K562 (cell line): Measurements from ENCODE around the gene BCHE. TPM values are rescaled to one million over a fixed set of nuclear protein-coding genes. Genes with fewer than 3 reads are reported as not detected.

Experiments used
- ATAC-seq: fragments of 200-7000 bp; cut with Tn5 transposase; 3 replicates; pipeline ENCODE4 v1.9.1; 2020; ENCODE audit warnings: moderate library complexity
- BruUV-seq: library from RNA; stranded (reverse); fragments of 400-500 nt; replicated peaks from 2 replicates; lab custom pipeline; 2021; lab: Mats Ljungman, UMichigan
- CTCF ChIA-PET: fragments of 300-600 bp; formaldehyde crosslinking; extraction: SDS; loops from one replicate; lab custom pipeline; 2021; ENCODE audit warnings: low intra/inter-chr PET ratio; lab: Yijun Ruan, JAX
- POLR2A ChIA-PET: fragments of 300-600, 350-650 bp; sonication (Branson Sonifier 250); formaldehyde crosslinking; extraction: SDS; loops from one replicate; lab custom pipeline; 2021; ENCODE audit warnings: antibody characterized with exemption, inconsistent platforms; lab: Yijun Ruan, JAX
- DNase-seq, 4 experiments: peaks; one replicate each; pipeline versions ENCODE4 v3.0.0 to v3.0.0-alpha.2; 2011 to 2018; ENCODE audit warnings: low spot score in 3 of 4, mixed read lengths in 3 of 4; ENCODE audit errors: extremely low read depth in 1 of 4
- FAIRE-seq: peaks from 2 replicates; lab custom pipeline; 2011; peaks lifted over from hg19 to GRCh38; lab: Jason Lieb, UNC
- H2AFZ ChIP-seq: 2 replicates; pipeline ENCODE4 v1.6.0; 2011; ENCODE audit warnings: low read depth, low read length, control low read depth, inconsistent platforms
- H3K27ac ChIP-seq: fragments of 200-600 bp; 3 replicates; pipeline ENCODE4 v1.8.0; 2011; ENCODE audit warnings: low read depth, mild to moderate bottlenecking, control low read depth, inconsistent platforms, low read length, moderate library complexity, mixed read lengths; ENCODE audit errors: extremely low read depth
- H3K27me3 ChIP-seq, 2 experiments: fragments of 300-600 bp in 1 of 2; 2 replicates in 1 of 2; 3 replicates in 1 of 2; pipeline versions ENCODE4 v1.6.0 to v1.8.0; 2011; ENCODE audit warnings: inconsistent platforms in 2 of 2, low read length in 2 of 2, mild to moderate bottlenecking in 1 of 2, mixed read lengths in 1 of 2, moderate library complexity in 1 of 2; ENCODE audit not compliant: control insufficient read depth in 2 of 2, insufficient read depth in 2 of 2
- H3K36me3 ChIP-seq: fragments of 300-600 bp; 3 replicates; pipeline ENCODE4 v1.8.0; 2011; ENCODE audit warnings: mild to moderate bottlenecking, low read length, inconsistent platforms; ENCODE audit not compliant: control insufficient read depth, insufficient read depth
- H3K4me1 ChIP-seq, 2 experiments: fragments of 200-600 bp in 1 of 2; replicated peaks in 1 of 2; 2 replicates in 1 of 2; 3 replicates in 1 of 2; pipeline versions ENCODE4 v1.5.1 to v1.8.0; 2011; ENCODE audit warnings: inconsistent platforms in 2 of 2, low read length in 2 of 2, mild to moderate bottlenecking in 1 of 2, mixed read lengths in 1 of 2, moderate library complexity in 1 of 2; ENCODE audit not compliant: control insufficient read depth in 2 of 2, insufficient read depth in 2 of 2
- H3K4me2 ChIP-seq: 2 replicates; pipeline ENCODE4 v1.6.1; 2011; ENCODE audit warnings: low read length, control low read depth, inconsistent platforms, mixed read lengths; ENCODE audit not compliant: insufficient read depth
- H3K4me3 ChIP-seq: fragments of 200-600 bp; sonication (generic), shearing (Covaris generic); 2 replicates; pipeline ENCODE4 v1.5.1; 2016; ENCODE audit warnings: control low read depth, inconsistent platforms
- H3K79me2 ChIP-seq: fragments of 200-600 bp; 3 replicates; pipeline ENCODE4 v1.8.0; 2011; ENCODE audit warnings: low read length, inconsistent platforms; ENCODE audit not compliant: control insufficient read depth, insufficient read depth
- H3K9ac ChIP-seq, 2 experiments: 2 replicates each; pipeline versions ENCODE4 v1.6.0 to v1.6.1; 2011; ENCODE audit warnings: low read depth in 2 of 2, low read length in 2 of 2, control low read depth in 1 of 2, inconsistent platforms in 1 of 2, mild to moderate bottlenecking in 1 of 2, mixed read lengths in 1 of 2; ENCODE audit not compliant: insufficient read depth in 1 of 2
- H3K9me1 ChIP-seq: one replicate; pipeline ENCODE4 v1.6.0; 2011; ENCODE audit warnings: inconsistent platforms, mild to moderate bottlenecking, low read length, moderate library complexity; ENCODE audit not compliant: control insufficient read depth, insufficient read depth
- H3K9me3 ChIP-seq: replicated peaks from 2 replicates; pipeline ENCODE4 v1.5.1; 2011; ENCODE audit warnings: low read depth, low read length, inconsistent platforms; ENCODE audit not compliant: control insufficient read depth, insufficient read depth
- H4K20me1 ChIP-seq: replicated peaks from 2 replicates; pipeline ENCODE4 v1.6.1; 2011; ENCODE audit warnings: low read length, inconsistent platforms, mixed read lengths; ENCODE audit not compliant: control insufficient read depth, insufficient read depth
- HDAC6 ChIP-seq: IDR thresholded peaks from 2 replicates; pipeline ENCODE4 v1.6.1; 2012; ENCODE audit warnings: low read depth, mild to moderate bottlenecking, control low read depth, inconsistent platforms, low read length, moderate library complexity
- NBN ChIP-seq: fragments of 450-650 bp; IDR thresholded peaks from 2 replicates; pipeline ENCODE4 v1.6.1; 2016; ENCODE audit warnings: low read depth, mild to moderate bottlenecking
- PCBP1 ChIP-seq: fragments of 200-400 bp; formaldehyde crosslinking; IDR thresholded peaks from 2 replicates; pipeline ENCODE4 v1.6.1; 2018; ENCODE audit warnings: mild to moderate bottlenecking, low read depth, low read length; ENCODE audit not compliant: poor library complexity, severe bottlenecking
- SIN3A ChIP-seq, 2 experiments: fragments of 150-350 bp in 1 of 2; IDR thresholded peaks; 2 replicates each; pipeline ENCODE4 v1.6.1; 2011 to 2016; ENCODE audit warnings: borderline replicate concordance in 2 of 2, low read depth in 2 of 2, low read length in 2 of 2, mild to moderate bottlenecking in 2 of 2, moderate library complexity in 2 of 2; ENCODE audit not compliant: control insufficient read depth in 1 of 2
- TAF9B ChIP-seq: fragments of 450-650 bp; IDR thresholded peaks from 2 replicates; pipeline ENCODE4 v1.6.1; 2018; ENCODE audit warnings: mild to moderate bottlenecking; ENCODE audit not compliant: partially characterized antibody
- ZNF197 ChIP-seq: fragments of 200-800 bp; sonication (Bioruptor generic); IDR thresholded peaks from 2 replicates; pipeline ENCODE4 v1.6.1; 2016; ENCODE audit warnings: low read depth, missing genetic modification characterization, missing compliant biosample characterization
- ZNF764 ChIP-seq: fragments of 250-450 bp; sonication (Bioruptor Pico); IDR thresholded peaks from 2 replicates; pipeline ENCODE4 v1.4.0; 2020; ENCODE audit warnings: low read depth, mild to moderate bottlenecking, moderate library complexity
- whole genome bisulfite sequencing: fragments of 100-300 bp; shearing (Covaris generic); methylation state at CpG from one replicate; pipeline ENCODE4 v1.1.6; 2016; ENCODE audit warnings: low coverage, mixed read lengths; ENCODE audit not compliant: insufficient coverage; ENCODE audit errors: missing lambda C conversion rate; 5-methylcytosine and 5-hydroxymethylcytosine counted together
- in situ Hi-C: fragments of 300-500 bp; cut with MboI; formaldehyde crosslinking; loops from 4 replicates; pipeline ENCODE4 v1.15.0; 2018; ENCODE audit warnings: inconsistent platforms, mixed read lengths
- intact Hi-C: fragments of 100-400 bp; cut with micrococcal nuclease; formaldehyde crosslinking; loops from 2 replicates; pipeline ENCODE4 v1.14.2; 2022
- polyA plus RNA-seq, 8 experiments: library from polyadenylated mRNA; depleted of rRNA in 4 of 8; stranded (reverse) in 5 of 8; unstranded in 3 of 8; fragments of >200 nt; fragmentation: Nextera tagmentation in 2 of 8; fragmentation: Illumina TruSeq in 1 of 8; extraction: Ambion mirVana in 2 of 8; extraction: Trizol in 1 of 8; gene quantifications; 2 replicates each; pipeline versions ENCODE4 v1.2.1 to v1.2.3, GENCODE V29; 2011 to 2014; ENCODE audit warnings: inconsistent platforms in 1 of 8, missing spikeins in 1 of 8
- total RNA-seq, 7 experiments: library from RNA; depleted of rRNA in 6 of 7; stranded (reverse); fragments of >200 nt in 6 of 7; fragmentation: Illumina TruSeq in 2 of 7; extraction: Trizol in 2 of 7; gene quantifications; 2 replicates each; pipeline versions ENCODE4 v1.2.1 to v1.2.3, GENCODE V29; 2011 to 2021; ENCODE audit warnings: low replicate concordance in 1 of 7
- TF ChIP-seq, protein P1 (sequence below): fragments of 250-450 bp; sonication (Bioruptor Pico); IDR thresholded peaks from 2 replicates; pipeline ENCODE4 v1.4.0; 2020; ENCODE audit warnings: mild to moderate bottlenecking, moderate library complexity, borderline replicate concordance
- TF ChIP-seq, protein P2 (sequence below), 3 experiments: IDR thresholded peaks in 2 of 3; conservative IDR thresholded peaks in 1 of 3; 2 replicates each; pipeline ENCODE4 v1.5.1; 2011 to 2012; ENCODE audit warnings: low read length in 3 of 3, mild to moderate bottlenecking in 3 of 3, control low read depth in 2 of 3, improper control_type of control experiment in 1 of 3, inconsistent platforms in 1 of 3, low read depth in 1 of 3, mixed read lengths in 1 of 3, moderate library complexity in 1 of 3; ENCODE audit not compliant: insufficient read depth in 2 of 3

BCHE gene
- total and polyA plus RNA-seq, 9 of the 15 experiments (the other 6 are each of a cell fraction or from before 2014, with no cell fraction given): 0.09 to 0.24 (median 0.12) TPM; not detected in 2

DNA sequence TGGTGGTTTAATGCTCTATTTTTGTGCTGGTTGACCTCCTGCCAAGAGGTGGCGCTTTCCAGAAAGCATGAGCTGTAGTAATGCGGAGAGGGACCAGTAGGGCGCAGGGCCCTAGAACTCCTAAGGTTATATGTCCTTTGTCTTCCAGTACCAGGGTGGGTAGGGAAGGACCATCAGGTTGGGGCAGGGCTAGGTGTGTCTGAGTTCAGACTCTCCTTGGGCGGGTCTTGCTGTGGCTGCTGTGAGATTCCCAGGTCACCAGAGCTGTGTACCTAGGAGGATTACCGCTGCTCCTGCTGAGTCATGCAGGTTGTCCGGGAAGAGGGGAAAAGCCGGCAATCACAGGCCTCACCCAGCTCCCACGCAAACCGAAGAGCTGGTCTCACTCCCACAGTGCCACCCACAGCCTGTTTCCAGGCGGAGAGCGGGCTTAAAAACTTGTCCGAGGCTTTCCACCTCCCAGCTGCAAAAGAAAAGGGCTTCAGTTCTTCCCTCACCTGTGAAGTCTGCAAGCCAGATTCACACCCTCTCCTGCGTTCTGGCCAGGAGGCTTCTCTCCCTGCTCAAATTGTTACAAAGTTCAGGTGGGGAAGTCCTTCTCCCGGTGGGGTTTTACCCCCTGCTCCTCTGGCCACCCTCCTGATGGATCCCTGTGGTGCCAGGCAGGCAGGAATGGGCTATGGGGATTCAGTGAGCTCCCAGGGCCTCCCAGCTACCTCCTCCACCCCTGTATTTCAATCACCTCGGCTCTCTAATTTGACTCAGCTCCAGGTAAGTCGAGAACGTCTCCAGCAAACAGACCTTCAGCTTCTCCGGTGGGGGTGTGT lies 37.7 kb upstream of the BCHE start:
- no TSS peak for BruUV-seq
- H3K4me1 ChIP-seq: no peaks in the 10 kb centered on the region
- TF ChIP-seq TAF9B (no peak), HDAC6 (no peak), ZNF764 (no peak), ZNF197 (CRISPR knock-in tag) (no peak), SIN3A (IDR thresholded peaks at IDR 0.05; ENCODE audit: borderline replicate concordance in 2 of 2, control insufficient read depth in 1 of 2, low read depth in 2 of 2, low read length in 2 of 2) (no peak), NBN (no peak), PCBP1 (no peak)
- TF ChIP-seq, protein P1, sequence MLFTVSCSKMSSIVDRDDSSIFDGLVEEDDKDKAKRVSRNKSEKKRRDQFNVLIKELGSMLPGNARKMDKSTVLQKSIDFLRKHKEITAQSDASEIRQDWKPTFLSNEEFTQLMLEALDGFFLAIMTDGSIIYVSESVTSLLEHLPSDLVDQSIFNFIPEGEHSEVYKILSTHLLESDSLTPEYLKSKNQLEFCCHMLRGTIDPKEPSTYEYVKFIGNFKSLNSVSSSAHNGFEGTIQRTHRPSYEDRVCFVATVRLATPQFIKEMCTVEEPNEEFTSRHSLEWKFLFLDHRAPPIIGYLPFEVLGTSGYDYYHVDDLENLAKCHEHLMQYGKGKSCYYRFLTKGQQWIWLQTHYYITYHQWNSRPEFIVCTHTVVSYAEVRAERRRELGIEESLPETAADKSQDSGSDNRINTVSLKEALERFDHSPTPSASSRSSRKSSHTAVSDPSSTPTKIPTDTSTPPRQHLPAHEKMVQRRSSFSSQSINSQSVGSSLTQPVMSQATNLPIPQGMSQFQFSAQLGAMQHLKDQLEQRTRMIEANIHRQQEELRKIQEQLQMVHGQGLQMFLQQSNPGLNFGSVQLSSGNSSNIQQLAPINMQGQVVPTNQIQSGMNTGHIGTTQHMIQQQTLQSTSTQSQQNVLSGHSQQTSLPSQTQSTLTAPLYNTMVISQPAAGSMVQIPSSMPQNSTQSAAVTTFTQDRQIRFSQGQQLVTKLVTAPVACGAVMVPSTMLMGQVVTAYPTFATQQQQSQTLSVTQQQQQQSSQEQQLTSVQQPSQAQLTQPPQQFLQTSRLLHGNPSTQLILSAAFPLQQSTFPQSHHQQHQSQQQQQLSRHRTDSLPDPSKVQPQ (CRISPR knock-in tag): no peak
- TF ChIP-seq, protein P2, sequence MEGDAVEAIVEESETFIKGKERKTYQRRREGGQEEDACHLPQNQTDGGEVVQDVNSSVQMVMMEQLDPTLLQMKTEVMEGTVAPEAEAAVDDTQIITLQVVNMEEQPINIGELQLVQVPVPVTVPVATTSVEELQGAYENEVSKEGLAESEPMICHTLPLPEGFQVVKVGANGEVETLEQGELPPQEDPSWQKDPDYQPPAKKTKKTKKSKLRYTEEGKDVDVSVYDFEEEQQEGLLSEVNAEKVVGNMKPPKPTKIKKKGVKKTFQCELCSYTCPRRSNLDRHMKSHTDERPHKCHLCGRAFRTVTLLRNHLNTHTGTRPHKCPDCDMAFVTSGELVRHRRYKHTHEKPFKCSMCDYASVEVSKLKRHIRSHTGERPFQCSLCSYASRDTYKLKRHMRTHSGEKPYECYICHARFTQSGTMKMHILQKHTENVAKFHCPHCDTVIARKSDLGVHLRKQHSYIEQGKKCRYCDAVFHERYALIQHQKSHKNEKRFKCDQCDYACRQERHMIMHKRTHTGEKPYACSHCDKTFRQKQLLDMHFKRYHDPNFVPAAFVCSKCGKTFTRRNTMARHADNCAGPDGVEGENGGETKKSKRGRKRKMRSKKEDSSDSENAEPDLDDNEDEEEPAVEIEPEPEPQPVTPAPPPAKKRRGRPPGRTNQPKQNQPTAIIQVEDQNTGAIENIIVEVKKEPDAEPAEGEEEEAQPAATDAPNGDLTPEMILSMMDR (IDR thresholded peaks at IDR 0.05 in 2 of 3, conservative IDR thresholded peaks at IDR 0.05 in 1 of 3; ENCODE audit: insufficient read depth in 2 of 3, low read depth in 1 of 3, low read length in 3 of 3): peak in 1 of 3 experiments; percentile 38; a peak in 2 of 6 replicates
- H3K9me3 ChIP-seq: no peaks in the 10 kb centered on the region
- H2AFZ ChIP-seq: no peak overlapping the region
- no peaks in the 10 kb centered on the region for H3K36me3 ChIP-seq
- ATAC-seq (no peak), DNase-seq (no peak), FAIRE-seq (no peak)
- no peak overlapping the region for H3K4me3 ChIP-seq
- H4K20me1 ChIP-seq: no peaks in the 10 kb centered on the region
- H3K9me1 ChIP-seq: no peaks in the 10 kb centered on the region
- CTCF ChIA-PET: no interaction called here
- POLR2A ChIA-PET: no interaction called here
- WGBS: 16% methylated on average over 18 of the region's 18 CpGs
- in situ Hi-C loops (no loop called here), intact Hi-C loops (no loop called here)
- H3K9ac ChIP-seq: no peak overlapping the region
- no peak overlapping the region for H3K27ac ChIP-seq
- H3K27me3 ChIP-seq: no peaks in the 10 kb centered on the region
- H3K79me2 ChIP-seq: no peaks in the 10 kb centered on the region
- no peak overlapping the region for H3K4me2 ChIP-seq
